Nephron progenitor cell (in vitro differentiated cells): ENCODE measurements around the gene KCNA10.

Experiments
- DNase-seq: peaks from one replicate; pipeline ENCODE4 v3.0.0; 2021
- H3K27ac Mint-ChIP-seq: 2 replicates; pipeline ENCODE4 v1.8.0; 2021; ENCODE audit warnings: mild to moderate bottlenecking, moderate library complexity, mixed read lengths
- H3K27me3 Mint-ChIP-seq: 2 replicates; pipeline ENCODE4 v1.8.0; 2021; ENCODE audit warnings: mild to moderate bottlenecking, low read depth, mixed read lengths; ENCODE audit not compliant: poor library complexity
- H3K36me3 Mint-ChIP-seq: 2 replicates; pipeline ENCODE4 v1.8.0; 2021; ENCODE audit warnings: low read depth, mixed read lengths
- H3K4me1 Mint-ChIP-seq: 2 replicates; pipeline ENCODE4 v1.8.0; 2021; ENCODE audit warnings: mixed read lengths
- H3K4me3 Mint-ChIP-seq: 2 replicates; pipeline ENCODE4 v1.8.0; 2021; ENCODE audit warnings: mild to moderate bottlenecking, moderate library complexity, mixed read lengths
- H3K9me3 Mint-ChIP-seq: 2 replicates; pipeline ENCODE4 v1.8.0; 2021; ENCODE audit warnings: mild to moderate bottlenecking, moderate library complexity, mixed read lengths
- TF ChIP-seq, protein P1 (sequence below): fragments of 200-600 bp; sonication (generic); IDR thresholded peaks from 2 replicates; pipeline ENCODE4 v1.5.0; 2021; ENCODE audit warnings: antibody characterized with exemption

Gene KCNA10

GRCh38 chr1:110533230-110533629 is 14.3 kb upstream of the KCNA10 start:
- no peak for DNase-seq
- TF ChIP-seq, protein P1, sequence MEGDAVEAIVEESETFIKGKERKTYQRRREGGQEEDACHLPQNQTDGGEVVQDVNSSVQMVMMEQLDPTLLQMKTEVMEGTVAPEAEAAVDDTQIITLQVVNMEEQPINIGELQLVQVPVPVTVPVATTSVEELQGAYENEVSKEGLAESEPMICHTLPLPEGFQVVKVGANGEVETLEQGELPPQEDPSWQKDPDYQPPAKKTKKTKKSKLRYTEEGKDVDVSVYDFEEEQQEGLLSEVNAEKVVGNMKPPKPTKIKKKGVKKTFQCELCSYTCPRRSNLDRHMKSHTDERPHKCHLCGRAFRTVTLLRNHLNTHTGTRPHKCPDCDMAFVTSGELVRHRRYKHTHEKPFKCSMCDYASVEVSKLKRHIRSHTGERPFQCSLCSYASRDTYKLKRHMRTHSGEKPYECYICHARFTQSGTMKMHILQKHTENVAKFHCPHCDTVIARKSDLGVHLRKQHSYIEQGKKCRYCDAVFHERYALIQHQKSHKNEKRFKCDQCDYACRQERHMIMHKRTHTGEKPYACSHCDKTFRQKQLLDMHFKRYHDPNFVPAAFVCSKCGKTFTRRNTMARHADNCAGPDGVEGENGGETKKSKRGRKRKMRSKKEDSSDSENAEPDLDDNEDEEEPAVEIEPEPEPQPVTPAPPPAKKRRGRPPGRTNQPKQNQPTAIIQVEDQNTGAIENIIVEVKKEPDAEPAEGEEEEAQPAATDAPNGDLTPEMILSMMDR: no peak
- peaks cover 7% of the 10 kb centered on the region for H3K4me1 Mint-ChIP-seq
- no peak overlapping the region for H3K4me3 Mint-ChIP-seq
- H3K9me3 Mint-ChIP-seq: no peaks in the 10 kb centered on the region
- no peak overlapping the region for H3K27ac Mint-ChIP-seq
- H3K27me3 Mint-ChIP-seq: peaks cover 54% of the 10 kb centered on the region
- H3K36me3 Mint-ChIP-seq: no peaks in the 10 kb centered on the region

GRCh38 chr1:110529011-110529410 is 10.0 kb upstream of the KCNA10 start:
- Mint-ChIP-seq H3K4me1 (peaks cover 7% of the 10 kb centered on the region), H3K27ac (no peak overlapping the region), H3K36me3 (no peaks in the 10 kb centered on the region), H3K4me3 (no peak overlapping the region), H3K27me3 (peaks cover 61% of the 10 kb centered on the region), H3K9me3 (no peaks in the 10 kb centered on the region)
- no peak for DNase-seq
- TF ChIP-seq, protein P1: no peak

DNA sequence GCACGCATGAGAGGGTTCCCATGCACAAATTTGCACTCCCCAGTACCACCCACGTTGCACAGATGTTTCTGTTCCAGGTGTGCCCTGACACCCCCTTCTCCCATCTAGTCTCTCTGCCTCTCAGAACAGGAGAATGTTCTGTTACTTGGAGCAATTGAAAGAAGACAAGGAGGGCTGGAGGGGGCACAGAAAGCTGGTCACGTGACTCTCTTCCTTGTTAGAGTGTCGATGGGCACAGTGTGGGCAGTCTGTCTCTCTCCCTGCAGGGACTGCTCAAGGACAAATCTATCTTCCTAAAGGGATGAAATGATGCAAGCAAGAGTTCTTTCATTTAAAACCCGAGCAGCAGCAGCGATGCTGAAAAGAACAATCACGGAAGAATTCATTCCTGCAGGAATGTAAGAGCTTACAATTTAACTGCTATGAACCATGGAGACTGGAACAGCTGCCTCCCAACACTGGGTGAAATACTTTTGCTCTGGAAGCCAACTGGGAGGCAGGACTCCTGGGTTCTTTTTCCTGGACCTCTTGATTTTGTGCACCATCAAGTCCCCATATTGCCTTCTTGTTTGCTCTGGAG is 7.3 kb upstream of the KCNA10 start:
- no peak for DNase-seq
- Mint-ChIP-seq H3K27ac (no peak overlapping the region), H3K4me3 (no peak overlapping the region), H3K36me3 (no peaks in the 10 kb centered on the region), H3K9me3 (no peaks in the 10 kb centered on the region), H3K27me3 (peaks cover 66% of the 10 kb centered on the region), H3K4me1 (peaks cover 7% of the 10 kb centered on the region)
- TF ChIP-seq, protein P1: no peak

DNA sequence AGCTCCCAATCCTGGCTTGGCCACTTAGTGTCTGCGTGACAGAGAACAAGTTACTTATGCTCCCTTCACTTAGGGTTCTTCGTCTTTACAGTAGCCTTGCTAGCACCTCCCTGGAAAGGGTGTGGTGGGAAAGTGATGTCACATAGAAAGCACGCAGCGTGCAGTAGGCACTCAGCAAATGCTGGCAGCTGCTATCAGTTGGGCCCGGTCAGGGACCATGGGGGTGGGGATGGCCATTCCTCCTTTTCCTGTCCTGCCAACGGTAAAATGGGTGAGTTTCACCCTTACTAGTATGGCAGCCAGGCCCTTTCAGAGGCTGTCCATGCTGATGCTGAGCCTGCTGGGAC is 6.2 kb upstream of the KCNA10 start:
- Mint-ChIP-seq H3K36me3 (no peaks in the 10 kb centered on the region), H3K27me3 (peaks cover 66% of the 10 kb centered on the region), H3K4me3 (no peak overlapping the region), H3K9me3 (no peaks in the 10 kb centered on the region), H3K27ac (no peak overlapping the region), H3K4me1 (peaks cover 7% of the 10 kb centered on the region)
- TF ChIP-seq, protein P1: no peak
- no peak for DNase-seq

- H3K27ac Mint-ChIP-seq: no peak overlapping the region
- peaks cover 61% of the 10 kb centered on the region for H3K27me3 Mint-ChIP-seq
- no peak overlapping the region for H3K4me3 Mint-ChIP-seq
- TF ChIP-seq, protein P1: peak; percentile 82
- no peaks in the 10 kb centered on the region for H3K9me3 Mint-ChIP-seq
- no peaks in the 10 kb centered on the region for H3K36me3 Mint-ChIP-seq
- peak; percentile 74 for DNase-seq
- H3K4me1 Mint-ChIP-seq: peaks cover 3% of the 10 kb centered on the region
Measured at GRCh38 chr1:110524311-110525248, 5.6 kb upstream of the KCNA10 start.

GRCh38 chr1:110523011-110523410 is 4.0 kb upstream of the KCNA10 start:
- no peaks in the 10 kb centered on the region for H3K9me3 Mint-ChIP-seq
- H3K4me3 Mint-ChIP-seq: no peak overlapping the region
- H3K27ac Mint-ChIP-seq: no peak overlapping the region
- DNase-seq: no peak
- H3K27me3 Mint-ChIP-seq: peaks cover 50% of the 10 kb centered on the region
- H3K4me1 Mint-ChIP-seq: no peaks in the 10 kb centered on the region
- no peaks in the 10 kb centered on the region for H3K36me3 Mint-ChIP-seq
- TF ChIP-seq, protein P1: no peak
